Skin of body (tissue), 2 donors: ENCODE results near the gene NAGS. TPM values are rescaled to one million over a fixed set of nuclear protein-coding genes. Genes with fewer than 3 reads are reported as not detected.
"Not testable (repeated sequence)": the region's sequence is repeated elsewhere in the genome, so short reads cannot be mapped to it uniquely, and the experiment has no call there.

Source experiments
- DNase-seq: peaks from one replicate; lab custom pipeline; 2025; lab: John Stamatoyannopoulos, UW
- total RNA-seq: library from RNA; depleted of rRNA; stranded (reverse); fragments of >200 nt; gene quantifications from one replicate; pipeline ENCODE4 v1.2.3, GENCODE V29; 2014

The NAGS gene
- total RNA-seq, 1 donor from 2014 or later: 0.49 TPM

GRCh38 chr17:43983515-43984411 lies 20.7 kb upstream of the NAGS start:
- no peak for DNase-seq

- no peak for DNase-seq
These were observed 19.9 kb upstream of the NAGS start for GRCh38 chr17:43984521-43984920.

- DNase-seq: no peak
These were observed 18.0 kb upstream of the NAGS start for GRCh38 chr17:43986225-43986981.

- DNase-seq: no peak
These were observed 17.0 kb upstream of the NAGS start for GRCh38 chr17:43987131-43988021.

- DNase-seq: no peak
These were observed 16.1 kb upstream of the NAGS start for GRCh38 chr17:43988301-43988700.

GRCh38 chr17:43992641-43993040 lies 11.8 kb upstream of the NAGS start:
- DNase-seq: no peak

- DNase-seq: no peak
These were observed 9.9 kb upstream of the NAGS start for GRCh38 chr17:43994272-43995149.

GRCh38 chr17:43995150-43995471 lies 9.3 kb upstream of the NAGS start:
- no peak for DNase-seq

- not testable (repeated sequence) for DNase-seq
These were observed 7.2 kb upstream of the NAGS start for GRCh38 chr17:43997180-43997579.

GRCh38 chr17:43998552-43998951 lies 5.9 kb upstream of the NAGS start:
- no peak for DNase-seq

GRCh38 chr17:43999024-43999423 lies 5.4 kb upstream of the NAGS start:
- no peak for DNase-seq

GRCh38 chr17:44000141-44000860 lies 4.1 kb upstream of the NAGS start:
- no peak for DNase-seq

- DNase-seq: no peak
These were observed 3.5 kb upstream of the NAGS start for GRCh38 chr17:44000871-44001460.

GRCh38 chr17:44001461-44001920 lies 2.9 kb upstream of the NAGS start:
- DNase-seq: no peak

- no peak for DNase-seq
These were observed 2.1 kb upstream of the NAGS start for GRCh38 chr17:44002141-44002848.

GRCh38 chr17:44004761-44005526 lies 522 bp downstream of the NAGS start:
- no peak for DNase-seq

- no peak for DNase-seq
These were observed 1.3 kb downstream of the NAGS start for GRCh38 chr17:44005527-44006271.

- DNase-seq: no peak
These were observed 1.8 kb downstream of the NAGS start for GRCh38 chr17:44006272-44006597.
